ENCODE measurements around the gene DIAPH2. TPM values are rescaled to one million over a fixed set of nuclear protein-coding genes. Genes with fewer than 3 reads are reported as not detected.

DIAPH2 gene
- total RNA-seq, 1 experiment from 2014 or later, result 15.9 TPM

GRCh38 chrX:97609357-97609756, 924.7 kb downstream of the DIAPH2 start (continued):
- TF ChIP-seq, protein P1, sequence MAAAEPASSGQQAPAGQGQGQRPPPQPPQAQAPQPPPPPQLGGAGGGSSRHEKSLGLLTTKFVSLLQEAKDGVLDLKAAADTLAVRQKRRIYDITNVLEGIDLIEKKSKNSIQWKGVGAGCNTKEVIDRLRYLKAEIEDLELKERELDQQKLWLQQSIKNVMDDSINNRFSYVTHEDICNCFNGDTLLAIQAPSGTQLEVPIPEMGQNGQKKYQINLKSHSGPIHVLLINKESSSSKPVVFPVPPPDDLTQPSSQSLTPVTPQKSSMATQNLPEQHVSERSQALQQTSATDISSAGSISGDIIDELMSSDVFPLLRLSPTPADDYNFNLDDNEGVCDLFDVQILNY (CRISPR knock-in tag; IDR thresholded peaks at IDR 0.05), result no peak
- TF ChIP-seq HMGXB4 (CRISPR knock-in tag; IDR thresholded peaks at IDR 0.05), result no peak

DNA sequence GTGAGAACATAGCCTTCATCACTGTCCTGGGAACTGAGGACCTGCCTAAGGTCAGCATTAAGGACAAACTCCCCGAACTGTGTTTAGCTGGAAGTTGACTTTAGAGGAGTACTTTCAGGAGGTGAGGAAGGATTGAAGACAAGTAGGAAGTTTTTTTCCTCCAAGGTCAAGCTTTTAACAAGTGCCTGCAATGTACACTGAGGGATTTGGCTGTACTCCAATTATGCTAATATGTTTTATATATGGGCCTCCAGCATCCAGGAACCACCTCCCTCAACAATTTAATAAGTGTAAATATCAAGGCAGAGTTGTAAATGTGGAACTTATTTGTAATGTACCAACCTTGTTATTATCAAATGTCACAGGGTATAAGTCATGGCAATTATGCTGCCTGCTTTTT, 925.3 kb downstream of the DIAPH2 start:
- CTCF ChIA-PET, result no interaction called here
- H3K4me1 Mint-ChIP-seq, result no peaks in the 10 kb centered on the region; the same call in 1 of the 2 replicates

More for the DNA sequence above, 925.3 kb downstream of the DIAPH2 start:
- Mint-ChIP-seq H3K27ac (no peak overlapping the region), H3K9me3 (no peaks in the 10 kb centered on the region), H3K4me3 (no peak overlapping the region), H3K27me3 (ENCODE audit: low read depth) (no peaks in the 10 kb centered on the region; the same call in 1 of the 2 replicates), H3K36me3 (no peaks in the 10 kb centered on the region)
- DNase-seq (ENCODE audit: low spot score) (no peak), ATAC-seq (no peak)
- TF ChIP-seq STAT6 (CRISPR knock-in tag; conservative IDR thresholded peaks at IDR 0.05; ENCODE audit: low read depth) (no peak), GTF2I (CRISPR knock-in tag; conservative IDR thresholded peaks at IDR 0.05) (no peak), AR (CRISPR knock-in tag; IDR thresholded peaks at IDR 0.05) (no peak), NFYB (CRISPR knock-in tag; conservative IDR thresholded peaks at IDR 0.05; ENCODE audit: low read depth) (no peak), ZNF232 (CRISPR knock-in tag; IDR thresholded peaks at IDR 0.05) (no peak), CREM (CRISPR knock-in tag; IDR thresholded peaks at IDR 0.05) (no peak), TCF7 (CRISPR knock-in tag; IDR thresholded peaks at IDR 0.05; ENCODE audit: low read depth) (no peak), ATF1 (CRISPR knock-in tag; IDR thresholded peaks at IDR 0.05) (no peak), FOXK1 (CRISPR knock-in tag; IDR thresholded peaks at IDR 0.05) (no peak), KAT7 (CRISPR knock-in tag; IDR thresholded peaks at IDR 0.05; ENCODE audit: borderline replicate concordance) (no peak), EMX1 (CRISPR knock-in tag; IDR thresholded peaks at IDR 0.05) (no peak), ZMAT4 (CRISPR knock-in tag; IDR thresholded peaks at IDR 0.05) (no peak)
- TF ChIP-seq, protein P2, sequence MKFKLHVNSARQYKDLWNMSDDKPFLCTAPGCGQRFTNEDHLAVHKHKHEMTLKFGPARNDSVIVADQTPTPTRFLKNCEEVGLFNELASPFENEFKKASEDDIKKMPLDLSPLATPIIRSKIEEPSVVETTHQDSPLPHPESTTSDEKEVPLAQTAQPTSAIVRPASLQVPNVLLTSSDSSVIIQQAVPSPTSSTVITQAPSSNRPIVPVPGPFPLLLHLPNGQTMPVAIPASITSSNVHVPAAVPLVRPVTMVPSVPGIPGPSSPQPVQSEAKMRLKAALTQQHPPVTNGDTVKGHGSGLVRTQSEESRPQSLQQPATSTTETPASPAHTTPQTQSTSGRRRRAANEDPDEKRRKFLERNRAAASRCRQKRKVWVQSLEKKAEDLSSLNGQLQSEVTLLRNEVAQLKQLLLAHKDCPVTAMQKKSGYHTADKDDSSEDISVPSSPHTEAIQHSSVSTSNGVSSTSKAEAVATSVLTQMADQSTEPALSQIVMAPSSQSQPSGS (CRISPR knock-in tag; IDR thresholded peaks at IDR 0.05; ENCODE audit: borderline replicate concordance, low read depth), result no peak
- TF ChIP-seq, protein P3, sequence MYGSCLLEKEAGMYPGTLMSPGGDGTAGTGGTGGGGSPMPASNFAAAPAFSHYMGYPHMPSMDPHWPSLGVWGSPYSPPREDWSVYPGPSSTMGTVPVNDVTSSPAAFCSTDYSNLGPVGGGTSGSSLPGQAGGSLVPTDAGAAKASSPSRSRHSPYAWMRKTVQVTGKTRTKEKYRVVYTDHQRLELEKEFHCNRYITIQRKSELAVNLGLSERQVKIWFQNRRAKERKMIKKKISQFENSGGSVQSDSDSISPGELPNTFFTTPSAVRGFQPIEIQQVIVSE (CRISPR knock-in tag; IDR thresholded peaks at IDR 0.05; ENCODE audit: borderline replicate concordance), result no peak
- TF ChIP-seq, protein P4, sequence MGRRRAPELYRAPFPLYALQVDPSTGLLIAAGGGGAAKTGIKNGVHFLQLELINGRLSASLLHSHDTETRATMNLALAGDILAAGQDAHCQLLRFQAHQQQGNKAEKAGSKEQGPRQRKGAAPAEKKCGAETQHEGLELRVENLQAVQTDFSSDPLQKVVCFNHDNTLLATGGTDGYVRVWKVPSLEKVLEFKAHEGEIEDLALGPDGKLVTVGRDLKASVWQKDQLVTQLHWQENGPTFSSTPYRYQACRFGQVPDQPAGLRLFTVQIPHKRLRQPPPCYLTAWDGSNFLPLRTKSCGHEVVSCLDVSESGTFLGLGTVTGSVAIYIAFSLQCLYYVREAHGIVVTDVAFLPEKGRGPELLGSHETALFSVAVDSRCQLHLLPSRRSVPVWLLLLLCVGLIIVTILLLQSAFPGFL (CRISPR knock-in tag; IDR thresholded peaks at IDR 0.05; ENCODE audit: borderline replicate concordance), result no peak
- POLR2A ChIA-PET, result no interaction called here
